Loucy (cell line): ENCODE measurements around the gene CDCA3.
"Not testable (repeated sequence)": the region's sequence is repeated elsewhere in the genome, so short reads cannot be mapped to it uniquely, and the experiment has no call there.

ENCODE experiments used
- H2AFZ ChIP-seq: fragments of 200-600 bp; sonication (generic); 2 replicates; pipeline ENCODE4 v1.6.0; 2016; ENCODE audit warnings: antibody characterized with exemption, mild to moderate bottlenecking, low read length, moderate library complexity
- H3F3A ChIP-seq: fragments of 200-600 bp; 2 replicates; pipeline ENCODE4 v1.6.0; 2016; ENCODE audit warnings: antibody characterized with exemption, low read depth, mild to moderate bottlenecking
- H3K27me3 ChIP-seq: fragments of 200-600 bp; sonication (generic); 2 replicates; pipeline ENCODE4 v1.6.1; 2014; ENCODE audit warnings: low read length, mild to moderate bottlenecking; ENCODE audit not compliant: insufficient read depth, poor library complexity, severe bottlenecking
- H3K36me3 ChIP-seq: fragments of 200-600 bp; sonication (generic); 2 replicates; pipeline ENCODE4 v1.6.1; 2016; ENCODE audit warnings: low read length; ENCODE audit not compliant: insufficient read depth
- H3K4me1 ChIP-seq: fragments of 200-600 bp; sonication (generic); 2 replicates; pipeline ENCODE4 v1.5.1; 2014; ENCODE audit warnings: low read length, mild to moderate bottlenecking; ENCODE audit not compliant: insufficient read depth, poor library complexity, severe bottlenecking
- H3K4me2 ChIP-seq: fragments of 200-600 bp; sonication (generic); 2 replicates; pipeline ENCODE4 v1.6.0; 2014; ENCODE audit warnings: antibody characterized with exemption, low read length, low read depth, mild to moderate bottlenecking; ENCODE audit not compliant: poor library complexity, severe bottlenecking
- H3K4me3 ChIP-seq: fragments of 200-600 bp; sonication (generic); 2 replicates; pipeline ENCODE4 v1.5.1; 2014; ENCODE audit warnings: low read length, mild to moderate bottlenecking, mixed read lengths; ENCODE audit not compliant: poor library complexity, severe bottlenecking
- H3K79me2 ChIP-seq: fragments of 200-600 bp; sonication (generic); 2 replicates; pipeline ENCODE4 v1.6.1; 2014; ENCODE audit warnings: low read length; ENCODE audit not compliant: insufficient read depth
- H3K9ac ChIP-seq: fragments of 200-600 bp; sonication (generic); 2 replicates; pipeline ENCODE4 v1.6.0; 2014; ENCODE audit warnings: mild to moderate bottlenecking, low read depth, low read length, moderate library complexity; ENCODE audit not compliant: poor library complexity, severe bottlenecking
- H3K9me2 ChIP-seq: fragments of 200-600 bp; sonication (generic); replicated peaks from 2 replicates; pipeline ENCODE4 v1.6.1; 2016; ENCODE audit warnings: low read depth, low read length, mixed read lengths
- H3K9me3 ChIP-seq: fragments of 200-600 bp; sonication (generic); 2 replicates; pipeline ENCODE4 v1.6.1; 2014; ENCODE audit warnings: mild to moderate bottlenecking, antibody characterized with exemption, low read length, low read depth; ENCODE audit not compliant: insufficient read depth
- H4K20me1 ChIP-seq: fragments of 200-600 bp; sonication (generic); 2 replicates; pipeline ENCODE4 v1.6.0; 2014; ENCODE audit warnings: antibody characterized with exemption, low read length, mild to moderate bottlenecking; ENCODE audit not compliant: insufficient read depth, poor library complexity, severe bottlenecking
- EZH2phosphoT487 ChIP-seq: fragments of 200-600 bp; IDR thresholded peaks from 2 replicates; pipeline ENCODE4 v1.6.1; 2018; ENCODE audit warnings: antibody characterized with exemption, mild to moderate bottlenecking, moderate library complexity, borderline replicate concordance
- TF ChIP-seq, protein P1 (sequence below): fragments of 200-600 bp; sonication (generic); conservative IDR thresholded peaks from 2 replicates; pipeline ENCODE4 v1.5.1; 2014; ENCODE audit warnings: mild to moderate bottlenecking, antibody characterized with exemption, low read length

CDCA3 gene

DNA sequence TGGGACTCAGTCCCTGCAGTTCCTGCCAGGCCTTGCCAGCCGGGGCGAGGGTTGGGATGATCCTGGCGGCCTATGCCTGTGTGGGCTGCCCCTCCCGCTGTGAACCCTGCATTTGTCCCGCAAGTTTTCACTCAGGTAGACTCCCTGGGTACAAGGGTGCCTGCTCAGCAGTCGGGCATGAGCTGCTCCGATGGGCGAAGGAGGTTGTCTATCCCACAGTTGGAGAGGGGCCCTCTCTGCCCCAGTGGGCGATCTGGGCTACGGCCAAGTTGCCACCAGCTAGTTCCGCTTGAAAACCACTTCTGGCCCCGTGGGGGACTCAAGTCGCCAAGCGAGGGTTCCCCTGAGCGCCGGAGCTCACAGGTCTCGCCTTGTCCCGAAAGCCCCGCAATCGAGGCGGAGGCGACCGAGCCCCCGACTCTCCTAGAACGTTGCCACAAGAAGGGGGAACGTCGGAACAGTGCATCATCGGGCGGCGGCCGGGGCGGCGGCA, 15.9 kb upstream of the CDCA3 start:
- peak overlapping the region; percentile 76 for H2AFZ ChIP-seq
- H3K36me3 ChIP-seq, result peaks cover 59% of the 10 kb centered on the region; the same call in 1 of the 2 replicates
- peak overlapping the region; percentile 94 for H3K4me3 ChIP-seq
- TF ChIP-seq, protein P1, sequence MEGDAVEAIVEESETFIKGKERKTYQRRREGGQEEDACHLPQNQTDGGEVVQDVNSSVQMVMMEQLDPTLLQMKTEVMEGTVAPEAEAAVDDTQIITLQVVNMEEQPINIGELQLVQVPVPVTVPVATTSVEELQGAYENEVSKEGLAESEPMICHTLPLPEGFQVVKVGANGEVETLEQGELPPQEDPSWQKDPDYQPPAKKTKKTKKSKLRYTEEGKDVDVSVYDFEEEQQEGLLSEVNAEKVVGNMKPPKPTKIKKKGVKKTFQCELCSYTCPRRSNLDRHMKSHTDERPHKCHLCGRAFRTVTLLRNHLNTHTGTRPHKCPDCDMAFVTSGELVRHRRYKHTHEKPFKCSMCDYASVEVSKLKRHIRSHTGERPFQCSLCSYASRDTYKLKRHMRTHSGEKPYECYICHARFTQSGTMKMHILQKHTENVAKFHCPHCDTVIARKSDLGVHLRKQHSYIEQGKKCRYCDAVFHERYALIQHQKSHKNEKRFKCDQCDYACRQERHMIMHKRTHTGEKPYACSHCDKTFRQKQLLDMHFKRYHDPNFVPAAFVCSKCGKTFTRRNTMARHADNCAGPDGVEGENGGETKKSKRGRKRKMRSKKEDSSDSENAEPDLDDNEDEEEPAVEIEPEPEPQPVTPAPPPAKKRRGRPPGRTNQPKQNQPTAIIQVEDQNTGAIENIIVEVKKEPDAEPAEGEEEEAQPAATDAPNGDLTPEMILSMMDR, result no peak
- TF ChIP-seq EZH2phosphoT487, result no peak
- peak overlapping the region; percentile 97 for H3K9ac ChIP-seq
- H3F3A ChIP-seq, result peaks cover 4% of the 10 kb centered on the region; the same call in 1 of the 2 replicates
- H4K20me1 ChIP-seq, result peaks cover 40% of the 10 kb centered on the region
- peak overlapping the region; percentile 87 for H3K4me2 ChIP-seq
- H3K4me1 ChIP-seq, result peaks cover 29% of the 10 kb centered on the region
- no peaks in the 10 kb centered on the region for H3K9me2 ChIP-seq
- peaks cover 47% of the 10 kb centered on the region for H3K79me2 ChIP-seq
- H3K9me3 ChIP-seq, result no peaks in the 10 kb centered on the region
- peaks cover 4% of the 10 kb centered on the region for H3K27me3 ChIP-seq

- peak overlapping the region; percentile 87 for H3K4me2 ChIP-seq
- H3F3A ChIP-seq, result no peaks in the 10 kb centered on the region; the same call in 1 of the 2 replicates
- no peak overlapping the region for H2AFZ ChIP-seq
- peaks cover 34% of the 10 kb centered on the region for H4K20me1 ChIP-seq
- H3K79me2 ChIP-seq, result peaks cover 45% of the 10 kb centered on the region
- no peaks in the 10 kb centered on the region for H3K9me2 ChIP-seq
- peaks cover 24% of the 10 kb centered on the region for H3K4me1 ChIP-seq
- H3K36me3 ChIP-seq, result peaks cover 64% of the 10 kb centered on the region; the same call in 1 of the 2 replicates
- TF ChIP-seq, protein P1, result no peak
- TF ChIP-seq EZH2phosphoT487, result no peak
- peaks cover 4% of the 10 kb centered on the region for H3K27me3 ChIP-seq
- peak overlapping the region; percentile 97 for H3K9ac ChIP-seq
- no peaks in the 10 kb centered on the region for H3K9me3 ChIP-seq
- peak overlapping the region; percentile 94 for H3K4me3 ChIP-seq
These were observed 15.3 kb upstream of the CDCA3 start for GRCh38 chr12:6866163-6866919.

GRCh38 chr12:6865307-6865706, 14.2 kb upstream of the CDCA3 start:
- not testable (repeated sequence) for H3F3A ChIP-seq, H2AFZ ChIP-seq, H3K27me3 ChIP-seq, H3K9me2 ChIP-seq, H3K9ac ChIP-seq, H3K4me3 ChIP-seq, H3K9me3 ChIP-seq, H3K4me2 ChIP-seq
- Histone ChIP-seq H3K79me2 (peaks cover 36% of the 10 kb centered on the region), H4K20me1 (peaks cover 23% of the 10 kb centered on the region), H3K36me3 (peaks cover 64% of the 10 kb centered on the region; the same call in 1 of the 2 replicates), H3K4me1 (peaks cover 15% of the 10 kb centered on the region)
